HG03565 (cell line): ENCODE measurements around the gene GPD1.

ENCODE experiments used
- ATAC-seq: cut with Tn5 transposase; IDR thresholded peaks from one replicate; pipeline ENCODE4 v1.9.1; 2021; ENCODE audit warnings: mild to moderate bottlenecking, moderate library complexity; ENCODE audit not compliant: unreplicated experiment

The GPD1 gene

GRCh38 chr12:50103767-50104321, at the start of gene GPD1:
Gene GPD1, plus strand, starts transcription at chr12:50104008. Its CDS starts 43 bp downstream, at chr12:50104051.
- ATAC-seq: no peak

- ATAC-seq: no peak
These were observed 47.8 kb upstream of the GPD1 start for GRCh38 chr12:50055831-50056638.

- ATAC-seq: no peak
These were observed 47.2 kb upstream of the GPD1 start for GRCh38 chr12:50056639-50056976.

- ATAC-seq: no peak
These were observed 46.6 kb upstream of the GPD1 start, which contains the start of gene ASIC1 for GRCh38 chr12:50057000-50057841. Gene ASIC1, plus strand, starts transcription at chr12:50057596. Its CDS starts 1,171 bp downstream, at chr12:50058767.

- ATAC-seq: no peak
These were observed 45.7 kb upstream of the GPD1 start for GRCh38 chr12:50057896-50058670.

- ATAC-seq: no peak
These were observed 45.0 kb upstream of the GPD1 start for GRCh38 chr12:50058743-50059312.

GRCh38 chr12:50059440-50060119, 44.2 kb upstream of the GPD1 start:
- no peak for ATAC-seq

GRCh38 chr12:50060120-50060468, 43.7 kb upstream of the GPD1 start:
- no peak for ATAC-seq

- no peak for ATAC-seq
These were observed 42.6 kb upstream of the GPD1 start for GRCh38 chr12:50061171-50061570.

- ATAC-seq: no peak
These were observed 41.7 kb upstream of the GPD1 start for GRCh38 chr12:50061946-50062686.

- no peak for ATAC-seq
These were observed 40.9 kb upstream of the GPD1 start for GRCh38 chr12:50062728-50063460.

GRCh38 chr12:50065726-50066310, 38.0 kb upstream of the GPD1 start:
- ATAC-seq: no peak

GRCh38 chr12:50066402-50066801, 37.4 kb upstream of the GPD1 start:
- no peak for ATAC-seq

GRCh38 chr12:50069069-50069468, 34.7 kb upstream of the GPD1 start:
- no peak for ATAC-seq

- ATAC-seq: no peak
These were observed 34.3 kb upstream of the GPD1 start for GRCh38 chr12:50069539-50069938.

- ATAC-seq: no peak
These were observed 33.3 kb upstream of the GPD1 start for GRCh38 chr12:50070314-50071060.

GRCh38 chr12:50072198-50072907, 31.5 kb upstream of the GPD1 start:
- ATAC-seq: no peak
